IMR-90 (cell line): ENCODE data around the gene IGF1R.

ENCODE experiments used
- CHD1 ChIP-seq: IDR thresholded peaks from 2 replicates; pipeline ENCODE4 v1.6.1; 2012; ENCODE audit warnings: low read depth, low read length, improper control_type of control experiment
- CTCF ChIP-seq: conservative IDR thresholded peaks from 2 replicates; pipeline ENCODE4 v1.5.1; 2012; ENCODE audit warnings: mild to moderate bottlenecking, low read depth, low read length, improper control_type of control experiment
- RAD21 ChIP-seq: IDR thresholded peaks from 2 replicates; pipeline ENCODE4 v1.6.1; 2012; ENCODE audit warnings: low read length, improper control_type of control experiment
- SMC3 ChIP-seq: fragments of 150-350 bp; IDR thresholded peaks from 2 replicates; pipeline ENCODE4 v1.6.1; 2016; ENCODE audit warnings: low read depth, mild to moderate bottlenecking, antibody characterized with exemption, low read length, moderate library complexity

GRCh38 chr15:99010768-99011167 is 362.4 kb downstream of the IGF1R start:
- TF ChIP-seq CTCF = no peak
- TF ChIP-seq RAD21 = no peak
- no peak for TF ChIP-seq CHD1
- TF ChIP-seq SMC3 = no peak
